GM12892 (cell line): ENCODE measurements around the gene NIT2.

Experiments used
- POLR2A ChIP-seq: IDR thresholded peaks from 2 replicates; pipeline ENCODE4 v1.6.1; 2011; ENCODE audit warnings: low read depth, low read length, control low read depth
- POLR2AphosphoS5 ChIP-seq: IDR thresholded peaks from 2 replicates; pipeline ENCODE4 v1.6.1; 2011; ENCODE audit warnings: low read depth, low read length, control low read depth
- TAF1 ChIP-seq: IDR thresholded peaks from 2 replicates; pipeline ENCODE4 v1.6.1; 2011; ENCODE audit warnings: low read depth, mild to moderate bottlenecking, control low read depth, low read length, borderline replicate concordance

GRCh38 chr3:100352296-100353231, 18.0 kb downstream of the NIT2 start:
- TF ChIP-seq POLR2AphosphoS5 (no peak), POLR2A (no peak), TAF1 (no peak)
